COLO829 (cell line): ENCODE data around the gene IGLL5.

Source experiments
- DNase-seq: peaks from one replicate; pipeline ENCODE4 v3.0.0; 2012; ENCODE audit warnings: low spot score

Gene IGLL5

GRCh38 chr22:22927196-22927887 lies 39.7 kb downstream of the IGLL5 start:
- DNase-seq, result no peak

DNA sequence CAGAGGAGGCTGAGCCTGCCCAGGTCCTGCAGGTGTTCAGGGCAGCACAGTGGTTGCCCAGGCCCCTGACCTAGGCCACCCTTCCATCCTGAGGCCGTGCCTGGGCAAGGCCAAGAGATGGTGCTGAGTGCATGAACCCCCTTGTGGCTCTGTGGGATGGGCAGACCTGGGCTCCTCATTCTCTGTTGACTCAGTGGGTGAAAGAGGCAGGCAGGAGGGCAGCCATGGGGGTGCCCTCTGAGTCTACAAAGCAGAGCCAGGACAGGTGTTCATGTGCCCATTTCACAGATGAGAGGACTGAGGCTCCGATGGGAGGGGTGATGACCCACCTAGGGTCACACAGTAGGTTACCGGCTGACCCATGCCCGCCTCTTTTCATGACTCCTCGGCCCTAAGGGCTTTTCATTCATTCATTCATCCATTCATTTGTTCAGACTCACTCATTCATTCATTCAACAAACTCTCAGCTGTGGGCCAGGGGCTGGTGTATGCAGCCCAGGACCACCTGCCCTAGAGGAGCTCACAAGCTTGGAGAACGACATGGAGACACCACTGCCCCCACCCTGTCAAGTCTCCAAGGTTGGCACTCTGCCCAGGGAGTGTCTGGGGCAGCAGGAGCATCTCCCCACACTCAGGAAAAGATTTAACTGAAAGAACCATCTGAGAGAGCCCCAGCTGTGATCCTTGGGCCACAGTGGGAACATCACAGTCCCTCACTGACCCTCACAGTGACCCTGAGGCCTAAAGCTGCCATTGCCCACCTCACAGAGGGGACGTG lies 40.5 kb downstream of the IGLL5 start:
- DNase-seq, result no peak

DNA sequence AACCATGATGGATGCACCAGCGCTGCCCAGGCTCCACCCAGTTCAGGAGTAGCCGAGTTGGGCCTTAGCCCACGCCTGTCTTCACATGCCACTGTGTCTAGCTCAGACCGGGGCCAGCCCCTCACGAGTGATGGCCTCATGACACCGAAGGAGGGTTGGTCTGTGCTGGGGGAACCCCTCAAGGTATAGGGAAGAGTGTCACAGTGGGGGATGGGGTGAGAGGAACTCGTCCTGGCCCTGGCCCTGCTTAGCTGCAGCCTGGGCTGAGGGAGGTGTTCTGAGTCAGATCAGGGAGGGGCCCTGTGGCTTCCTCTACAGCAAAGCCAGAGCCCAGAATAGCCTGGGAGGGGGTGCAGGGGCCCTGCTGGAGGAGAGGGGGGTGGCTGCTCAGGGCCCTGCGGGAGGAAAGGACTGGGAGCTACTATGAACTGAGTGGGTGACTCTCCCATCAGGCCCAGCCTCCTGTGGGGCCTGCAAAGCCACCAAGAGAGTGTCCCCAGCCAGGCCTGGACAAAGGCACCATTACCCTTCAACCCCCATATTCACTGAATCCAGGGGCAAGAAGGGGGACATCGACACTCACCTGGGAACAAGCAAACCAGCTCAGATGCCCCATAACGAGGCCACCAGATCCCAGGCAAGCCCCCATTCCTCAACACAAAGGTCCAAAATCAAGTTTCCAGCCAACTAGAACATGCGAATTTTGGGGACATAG lies 41.2 kb downstream of the IGLL5 start:
- DNase-seq, result no peak

- no peak for DNase-seq
These were observed 42.0 kb downstream of the IGLL5 start for GRCh38 chr22:22929381-22930221.

- DNase-seq, result no peak
These were observed 42.5 kb downstream of the IGLL5 start for GRCh38 chr22:22930222-22930497.

- DNase-seq, result no peak
These were observed 43.2 kb downstream of the IGLL5 start for GRCh38 chr22:22930571-22931556.

- DNase-seq, result no peak
These were observed 44.1 kb downstream of the IGLL5 start for GRCh38 chr22:22931557-22932270.

DNA sequence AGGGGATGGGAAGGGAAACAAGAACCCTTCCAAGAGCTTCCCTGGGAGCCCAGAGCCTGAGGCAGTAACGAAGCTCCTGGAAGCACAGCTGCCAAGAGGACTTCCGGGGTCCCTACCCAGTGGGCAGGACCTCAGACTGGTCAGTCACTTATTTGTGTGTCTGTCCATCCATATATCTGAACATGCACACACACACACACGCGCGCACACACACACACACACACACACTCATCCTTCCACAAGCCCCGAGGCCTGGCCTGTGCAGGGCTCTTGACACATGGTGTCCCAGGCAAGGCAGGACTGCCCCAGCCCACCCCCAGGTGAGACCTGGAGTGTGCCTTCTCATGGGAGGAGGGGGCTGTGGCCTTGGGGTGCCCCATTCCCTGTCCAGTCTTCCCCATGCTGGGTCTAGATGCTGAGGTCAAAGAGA lies 44.9 kb downstream of the IGLL5 start:
- DNase-seq, result no peak

GRCh38 chr22:22933100-22933806 lies 45.6 kb downstream of the IGLL5 start:
- no peak for DNase-seq

- no peak for DNase-seq
These were observed 46.4 kb downstream of the IGLL5 start for GRCh38 chr22:22933807-22934542.

DNA sequence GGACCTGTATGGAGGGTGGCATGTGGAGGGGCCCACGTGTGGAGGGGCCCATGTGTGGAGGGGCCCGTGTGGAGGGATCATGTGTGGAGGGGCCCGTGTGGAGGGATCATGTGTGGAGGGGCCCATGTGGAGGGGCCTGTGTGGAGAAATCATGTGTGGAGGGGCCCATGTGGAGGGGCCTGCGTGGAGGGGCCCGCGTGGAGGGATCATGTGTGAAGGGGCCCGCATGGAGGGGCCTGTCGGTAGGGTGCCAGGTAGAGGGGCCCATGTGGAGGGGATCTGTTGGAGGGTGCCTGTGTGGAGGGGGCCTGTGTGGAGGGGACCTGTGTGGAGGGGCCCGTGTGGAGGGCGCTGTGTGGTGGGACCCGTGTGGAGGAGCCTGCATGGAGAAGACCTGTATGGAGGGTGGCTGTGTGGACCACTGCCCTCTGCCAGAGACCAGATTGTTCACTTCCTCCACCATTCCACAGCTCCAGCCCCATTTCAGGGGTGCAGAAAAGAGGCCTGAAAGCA lies 47.0 kb downstream of the IGLL5 start:
- DNase-seq, result no peak

DNA sequence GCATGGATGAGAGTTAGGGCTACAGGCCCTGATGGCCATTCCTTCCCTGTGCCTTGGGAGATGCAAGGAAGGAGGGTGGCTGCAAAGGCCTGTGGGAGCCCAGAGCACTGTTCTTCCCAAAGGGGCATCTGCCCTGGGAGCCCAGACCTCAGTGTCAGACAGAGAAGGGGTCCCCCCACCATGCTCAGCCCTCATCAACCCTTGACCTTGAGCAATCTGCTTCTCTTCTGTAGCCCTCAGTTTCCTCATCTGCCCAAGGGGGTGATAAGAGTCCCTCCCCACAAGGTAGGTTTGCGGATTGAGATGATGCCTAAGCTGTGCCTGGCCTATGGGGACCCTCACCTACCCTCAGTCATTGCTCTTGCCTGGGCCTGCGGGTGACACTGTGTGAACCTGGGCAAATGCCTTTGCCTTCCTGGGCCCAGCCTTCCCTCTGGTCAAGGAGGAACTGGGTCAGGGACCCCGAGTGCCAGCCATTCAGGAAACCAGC lies 47.5 kb downstream of the IGLL5 start:
- no peak for DNase-seq

DNA sequence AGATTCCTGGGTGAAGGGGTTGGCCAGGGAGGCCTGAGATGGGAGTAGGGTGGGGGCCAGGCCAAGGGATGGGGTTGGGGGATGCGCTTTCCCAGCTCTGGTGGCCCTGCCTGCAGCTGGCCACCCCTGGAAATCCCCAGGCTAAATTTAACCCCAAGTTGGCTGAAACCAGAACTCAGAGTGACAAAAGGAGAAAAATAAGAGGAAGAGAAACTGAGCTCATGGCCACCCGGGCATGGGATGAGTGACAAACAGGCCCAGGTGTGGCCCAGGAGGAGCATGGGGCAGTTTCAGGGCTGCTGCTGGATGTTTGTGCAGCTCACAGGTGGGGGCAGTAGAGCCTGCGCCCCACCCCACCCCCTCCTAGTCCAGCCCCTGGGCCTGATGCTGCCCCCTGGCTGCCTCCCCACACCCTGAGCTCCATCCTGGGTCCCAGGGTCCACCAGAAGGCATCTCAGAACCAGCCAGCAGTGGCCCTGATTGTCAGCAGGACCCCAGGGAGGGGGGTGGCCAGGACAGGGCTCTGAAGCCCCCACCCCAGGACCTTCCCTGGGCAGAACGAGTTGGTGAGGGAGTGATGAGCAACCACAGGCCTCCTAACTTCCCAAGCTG lies 48.0 kb downstream of the IGLL5 start:
- DNase-seq, result no peak

- DNase-seq, result no peak
These were observed 48.7 kb downstream of the IGLL5 start for GRCh38 chr22:22936180-22936914.

DNA sequence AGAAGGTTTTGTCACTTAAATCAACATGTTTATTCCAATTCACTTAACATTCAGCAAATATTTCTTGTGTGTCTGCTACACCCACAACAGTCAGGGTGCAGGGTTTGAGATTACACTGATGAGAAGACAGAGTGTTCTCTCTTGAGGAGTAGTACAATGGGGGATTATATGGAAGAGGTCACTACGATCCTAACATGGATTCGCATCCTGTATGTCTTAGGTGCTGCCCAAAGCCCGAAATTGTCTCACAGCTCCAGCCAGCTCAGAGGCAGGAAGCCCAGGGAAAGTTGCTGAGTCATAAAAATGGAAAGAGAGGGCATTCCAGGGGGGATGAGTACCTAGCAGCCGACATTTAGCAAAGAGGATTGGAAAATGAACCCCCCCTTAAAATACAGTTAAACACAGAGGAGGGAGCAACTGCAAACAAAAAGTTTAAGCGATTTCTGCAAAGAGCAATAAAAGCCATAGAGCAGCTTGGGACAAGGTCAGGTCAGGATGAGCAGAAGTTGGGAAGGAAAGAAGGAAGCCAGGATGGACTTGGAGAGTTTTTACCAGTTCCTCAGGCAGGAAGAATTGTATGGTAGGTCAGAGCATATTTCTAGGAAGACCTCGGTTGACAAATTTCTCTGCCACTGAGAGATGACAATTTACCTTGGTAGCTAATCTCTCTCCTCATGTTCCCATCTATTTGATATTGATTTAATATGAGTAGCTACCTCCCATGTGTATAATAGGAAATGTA lies 49.5 kb downstream of the IGLL5 start:
- peak; percentile 69 for DNase-seq

GRCh38 chr22:22937894-22938480 lies 50.4 kb downstream of the IGLL5 start:
- DNase-seq, result no peak
